ENCODE measurements around the gene WARS2. TPM values are rescaled to one million over a fixed set of nuclear protein-coding genes. Genes with fewer than 3 reads are reported as not detected.

Gene WARS2
- total RNA-seq, 1 experiment from 2014 or later: 10.5 TPM

DNA sequence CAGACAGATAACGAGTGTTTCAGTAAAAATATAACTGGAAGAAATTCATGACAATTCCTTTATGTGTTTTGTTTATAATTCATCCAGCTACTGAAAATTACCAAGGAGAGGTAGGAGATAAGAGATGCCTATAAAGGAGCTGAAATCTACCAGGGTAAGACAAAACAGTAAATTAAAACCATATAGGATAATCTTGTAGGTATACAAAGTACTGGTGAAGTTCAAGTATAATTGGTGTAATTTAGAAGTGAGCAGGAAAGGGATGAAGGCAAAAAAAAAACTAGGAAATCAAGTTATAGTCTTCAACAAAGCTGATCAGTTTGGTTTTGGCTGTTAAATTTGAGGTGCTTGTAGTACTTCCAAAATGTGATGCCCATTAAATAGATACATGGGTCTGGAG, 1.2 kb upstream of the WARS2 start:
- peak overlapping the region; percentile 94 for H3K4me2 ChIP-seq (ENCODE audit: low read length)
- peak overlapping the region; percentile 89 for H3K9ac ChIP-seq (ENCODE audit: low read length)
- RAD21 ChIA-PET (ENCODE audit: low non-redundant PET in 1 of 2, low total read pairs in 2 of 2, uncharacterized antibody in 2 of 2, unreplicated experiment in 2 of 2): no interaction called here
- DNase-seq (ENCODE audit: low read depth, low spot score) (no peak), ATAC-seq (no peak)
- no TSS peak for BruUV-seq (replicated peaks)
- peaks cover 26% of the 10 kb centered on the region for H3K79me2 ChIP-seq (ENCODE audit: insufficient read depth, low read length)
- intact Hi-C loops (cut with micrococcal nuclease): loop anchor here (5.0 kb wide), 1 partner anchor 136 kb away; no protein-coding TSS in a partner anchor
- H3K27me3 ChIP-seq (ENCODE audit: insufficient read depth, low read length): no peaks in the 10 kb centered on the region
- H3K9me2 ChIP-seq (ENCODE audit: insufficient read depth): no peaks in the 10 kb centered on the region
- no peak for TF ChIP-seq REST (IDR thresholded peaks at IDR 0.05; ENCODE audit: low read depth)
- no peak for TF ChIP-seq ZNF274 (IDR thresholded peaks at IDR 0.05; ENCODE audit: low read depth, low read length)
- no peak for TF ChIP-seq EZH2phosphoT487 (IDR thresholded peaks at IDR 0.05; ENCODE audit: borderline replicate concordance)
- no peak for TF ChIP-seq CBX3 (IDR thresholded peaks at IDR 0.05; ENCODE audit: low read depth)
- POLR2A ChIA-PET: interaction anchor here (1.7 kb wide), 1 partner anchor 52 kb away, joined by 4 read pairs; no protein-coding TSS in a partner anchor
- H3K9me3 ChIP-seq (ENCODE audit: control insufficient read depth in 1 of 2, insufficient read depth in 1 of 2, low read depth in 1 of 2, low read length in 2 of 2): no peaks in the 10 kb centered on the region
- peak overlapping the region; percentile 65 to 78 for H3K4me3 ChIP-seq (replicated peaks in 1 of 2; ENCODE audit: low read depth in 1 of 2, low read length in 2 of 2)
- peaks cover 3 to 19% of the 10 kb centered on the region in 2 experiments; a peak in 3 of 4 replicates for H3K4me1 ChIP-seq (ENCODE audit: control insufficient read depth in 1 of 2, insufficient read depth in 2 of 2, low read length in 2 of 2)
- no peaks in the 10 kb centered on the region for H4K20me1 ChIP-seq (ENCODE audit: insufficient read depth)
- no peak overlapping the region for H2AFZ ChIP-seq (ENCODE audit: low read depth, low read length, poor library complexity, severe bottlenecking)
- no peaks in the 10 kb centered on the region for H3K36me3 ChIP-seq (ENCODE audit: control insufficient read depth in 1 of 2, insufficient read depth in 2 of 2, low read length in 2 of 2)
- no peak overlapping the region; the same call in 1 of the 2 replicates for H3K27ac ChIP-seq (ENCODE audit: low read depth, low read length)
- CTCF ChIA-PET: interaction anchor here (1.7 to 2.2 kb wide), 2 partner anchors 133 to 225 kb away, joined by 7 to 12 read pairs; no protein-coding TSS in a partner anchor

GRCh38 chr1:119141020-119141424, 569 bp upstream of the WARS2 start:
- Histone ChIP-seq H3K9me2 (ENCODE audit: insufficient read depth) (no peaks in the 10 kb centered on the region), H3K9me3 (ENCODE audit: control insufficient read depth in 1 of 2, insufficient read depth in 1 of 2, low read depth in 1 of 2, low read length in 2 of 2) (no peaks in the 10 kb centered on the region), H4K20me1 (ENCODE audit: insufficient read depth) (no peaks in the 10 kb centered on the region), H3K79me2 (ENCODE audit: insufficient read depth, low read length) (peaks cover 26% of the 10 kb centered on the region), H3K27me3 (ENCODE audit: insufficient read depth, low read length) (no peaks in the 10 kb centered on the region), H3K36me3 (ENCODE audit: control insufficient read depth in 1 of 2, insufficient read depth in 2 of 2, low read length in 2 of 2) (no peaks in the 10 kb centered on the region), H3K27ac (ENCODE audit: low read depth, low read length) (peak overlapping the region; percentile 91), H3K9ac (ENCODE audit: low read length) (peak overlapping the region; percentile 89), H3K4me2 (ENCODE audit: low read length) (peak overlapping the region; percentile 94), H3K4me1 (ENCODE audit: control insufficient read depth in 1 of 2, insufficient read depth in 2 of 2, low read length in 2 of 2) (peaks cover 3 to 19% of the 10 kb centered on the region in 2 experiments; a peak in 3 of 4 replicates), H2AFZ (ENCODE audit: low read depth, low read length, poor library complexity, severe bottlenecking) (no peak overlapping the region), H3K4me3 (replicated peaks in 1 of 2; ENCODE audit: low read depth in 1 of 2, low read length in 2 of 2) (peak overlapping the region; percentile 65 to 78)
- DNase-seq (ENCODE audit: low read depth, low spot score) (no peak), ATAC-seq (peak; percentile 56)
- CTCF ChIA-PET: interaction anchor here (0.8 to 2.2 kb wide), 3 partner anchors 133 to 226 kb away, joined by 4 to 12 read pairs (median 7); no protein-coding TSS in a partner anchor
- TF ChIP-seq CTCF (IDR thresholded peaks at IDR 0.05 in 2 of 3, conservative IDR thresholded peaks at IDR 0.05 in 1 of 3; ENCODE audit: borderline replicate concordance in 1 of 3, insufficient read depth in 1 of 3, low read depth in 2 of 3, low read length in 2 of 3): peak in 2 of 3 experiments; percentile 46 to 49; a peak in 3 of 6 replicates
- TF ChIP-seq EZH2 (IDR thresholded peaks at IDR 0.05): no peak
- POLR2A ChIA-PET: interaction anchor here (0.7 to 1.7 kb wide), 5 partner anchors 10 to 134 kb away, joined by 3 to 4 read pairs (median 4); no protein-coding TSS in a partner anchor
- RAD21 ChIA-PET (ENCODE audit: low non-redundant PET in 1 of 2, low total read pairs in 2 of 2, uncharacterized antibody in 2 of 2, unreplicated experiment in 2 of 2): no interaction called here
- intact Hi-C loops (cut with micrococcal nuclease): loop anchor here (5.0 kb wide), 1 partner anchor 136 kb away; no protein-coding TSS in a partner anchor
- TSS peak; percentile 75 for BruUV-seq (replicated peaks)
